CD8-positive, alpha-beta memory T cell (primary cell): ENCODE measurements around the gene MRGPRX2. TPM values are rescaled to one million over a fixed set of nuclear protein-coding genes. Genes with fewer than 3 reads are reported as not detected.
A peak's percentile ranks its signal among the peaks of the same experiment; 100 is the strongest.

Source experiments
- CTCF ChIA-PET: fragments of 350-600 bp; sonication (Branson Sonifier 250); formaldehyde crosslinking; loops from one replicate; lab custom pipeline; 2021; ENCODE audit warnings: antibody characterized with exemption; lab: Charles Lee
- POLR2A ChIA-PET: fragments of 350-600 bp; sonication (Branson Sonifier 250); formaldehyde crosslinking; loops from one replicate; lab custom pipeline; 2021; ENCODE audit warnings: antibody characterized with exemption; lab: Charles Lee
- DNase-seq, 5 donors: peaks; one replicate each; pipeline versions ENCODE4 v3.0.0 to v3.0.0-alpha.2; 2020 to 2022; ENCODE audit warnings: mixed read lengths in 1 of 5
- H3K27ac ChIP-seq: one replicate; pipeline ENCODE4 v1.7.0; 2013; ENCODE audit warnings: low read depth, mild to moderate bottlenecking, low read length, moderate library complexity
- H3K27me3 ChIP-seq: 2 replicates; pipeline ENCODE4 v1.7.0; 2013; ENCODE audit warnings: low read length, mild to moderate bottlenecking; ENCODE audit not compliant: insufficient read depth, poor library complexity, severe bottlenecking
- H3K36me3 ChIP-seq: 2 replicates; pipeline ENCODE4 v1.7.0; 2013; ENCODE audit warnings: mild to moderate bottlenecking, low read length, moderate library complexity; ENCODE audit not compliant: insufficient read depth
- H3K4me1 ChIP-seq: 2 replicates; pipeline ENCODE4 v1.7.0; 2013; ENCODE audit warnings: mild to moderate bottlenecking, low read length, moderate library complexity; ENCODE audit not compliant: insufficient read depth
- H3K4me3 ChIP-seq: 2 replicates; pipeline ENCODE4 v1.7.0; 2013; ENCODE audit warnings: mild to moderate bottlenecking, low read length
- H3K9me3 ChIP-seq: 2 replicates; pipeline ENCODE4 v1.7.0; 2013; ENCODE audit warnings: mild to moderate bottlenecking, low read length
- H3K27ac Mint-ChIP-seq, 8 donors: one replicate each; pipeline ENCODE4 v1.8.0; 2020 to 2021; ENCODE audit warnings: mixed read lengths in 8 of 8, mild to moderate bottlenecking in 6 of 8, inconsistent platforms in 3 of 8, moderate library complexity in 3 of 8
- H3K27me3 Mint-ChIP-seq, 2 donors: one replicate each; pipeline ENCODE4 v1.8.0; 2020 to 2021; ENCODE audit warnings: mixed read lengths in 2 of 2, mild to moderate bottlenecking in 1 of 2, moderate library complexity in 1 of 2
- H3K36me3 Mint-ChIP-seq, 3 donors: one replicate each; pipeline ENCODE4 v1.8.0; 2020 to 2021; ENCODE audit warnings: mixed read lengths in 3 of 3, inconsistent platforms in 1 of 3, mild to moderate bottlenecking in 1 of 3
- H3K4me1 Mint-ChIP-seq, 3 donors: one replicate each; pipeline ENCODE4 v1.8.0; 2020 to 2021; ENCODE audit warnings: mixed read lengths in 3 of 3, inconsistent platforms in 1 of 3, mild to moderate bottlenecking in 1 of 3
- H3K4me3 Mint-ChIP-seq, 7 donors: one replicate each; pipeline ENCODE4 v1.8.0; 2020 to 2021; ENCODE audit warnings: mixed read lengths in 7 of 7, mild to moderate bottlenecking in 6 of 7, moderate library complexity in 4 of 7, inconsistent platforms in 2 of 7
- H3K9me3 Mint-ChIP-seq, 5 donors: one replicate each; pipeline ENCODE4 v1.8.0; 2020 to 2022; ENCODE audit warnings: mixed read lengths in 5 of 5, mild to moderate bottlenecking in 3 of 5, moderate library complexity in 2 of 5, inconsistent platforms in 1 of 5
- polyA plus RNA-seq: library from polyadenylated mRNA; unstranded; fragments of 300-500 nt; fragmentation: Illumina TruSeq; gene quantifications from one replicate; pipeline ENCODE4 v1.2.3, GENCODE V29; 2021
- total RNA-seq, 2 experiments: library from RNA; stranded (reverse); gene quantifications; one replicate each; pipeline ENCODE4 v1.2.3, GENCODE V29; 2021

MRGPRX2 gene
- total and polyA plus RNA-seq, 3 experiments from 2014 or later: not detected

DNA sequence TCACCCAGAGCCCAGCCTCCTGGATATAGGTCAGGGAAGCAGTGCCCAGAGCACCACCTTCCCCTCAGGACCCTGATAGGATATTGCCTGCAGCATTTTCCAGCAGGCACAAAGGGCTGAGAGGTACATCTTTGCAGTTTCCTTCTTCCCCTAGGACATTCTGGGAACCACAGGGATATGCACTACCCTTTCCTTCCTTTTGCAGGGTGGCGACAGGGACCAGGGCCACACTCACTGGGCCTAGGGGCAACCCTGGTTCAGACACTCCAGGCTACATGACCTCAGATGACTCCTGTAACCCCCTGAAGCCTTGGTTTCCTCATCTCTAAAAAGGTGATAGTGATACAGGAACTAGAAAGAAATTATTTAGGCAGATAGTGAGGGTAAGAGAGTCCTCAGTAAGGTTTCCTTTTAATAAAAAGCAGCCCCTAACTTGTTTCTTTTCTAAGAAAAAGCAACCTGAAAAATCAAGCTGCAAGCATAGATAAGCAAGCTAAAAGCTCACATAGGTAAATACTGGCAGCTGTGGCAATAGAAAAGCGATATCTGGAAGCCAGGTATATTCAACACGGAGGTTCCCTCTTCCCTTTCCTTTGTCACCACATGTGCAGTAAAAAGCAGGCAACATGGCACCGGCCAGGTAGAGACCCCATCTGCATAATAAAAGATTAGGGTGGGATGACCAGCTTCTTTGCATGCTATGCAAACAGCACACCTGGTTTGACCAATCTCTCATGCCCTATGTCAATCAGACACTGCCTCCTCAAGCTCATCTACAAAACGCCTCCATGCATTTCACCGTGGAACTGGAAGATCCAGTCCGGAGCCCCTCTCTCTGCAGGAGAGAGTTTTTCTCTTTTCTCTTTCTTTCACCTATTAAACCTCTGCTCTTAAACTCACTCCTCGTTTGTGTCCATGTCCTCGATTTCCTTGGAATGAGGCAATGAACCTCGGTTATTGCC, 13.2 kb upstream of the MRGPRX2 start:
- ChIA-PET CTCF (interaction anchor here (0.9 to 1.3 kb wide), 5 partner anchors 9 to 186 kb away, joined by 3 read pairs; partner anchors contain the start of gene MRGPRX2), POLR2A (no interaction called here)
- Histone ChIP-seq H3K4me1 (no peaks in the 10 kb centered on the region), H3K27ac (no peak overlapping the region), H3K9me3 (peaks cover 4% of the 10 kb centered on the region), H3K36me3 (no peaks in the 10 kb centered on the region), H3K27me3 (no peaks in the 10 kb centered on the region), H3K4me3 (no peak overlapping the region)
- Mint-ChIP-seq H3K27ac (peak overlapping the region in 1 of 8 donors; percentile 30), H3K4me3 (no peak overlapping the region), H3K4me1 (peaks cover 5 to 10% (median 5%) of the 10 kb centered on the region in 3 donors), H3K36me3 (peaks cover 0 to 6% (median 0%) of the 10 kb centered on the region in 3 donors), H3K27me3 (peaks cover 8 to 11% of the 10 kb centered on the region in 2 donors), H3K9me3 (peaks cover 0 to 11% (median 5%) of the 10 kb centered on the region in 5 donors)
- no peak for DNase-seq

DNA sequence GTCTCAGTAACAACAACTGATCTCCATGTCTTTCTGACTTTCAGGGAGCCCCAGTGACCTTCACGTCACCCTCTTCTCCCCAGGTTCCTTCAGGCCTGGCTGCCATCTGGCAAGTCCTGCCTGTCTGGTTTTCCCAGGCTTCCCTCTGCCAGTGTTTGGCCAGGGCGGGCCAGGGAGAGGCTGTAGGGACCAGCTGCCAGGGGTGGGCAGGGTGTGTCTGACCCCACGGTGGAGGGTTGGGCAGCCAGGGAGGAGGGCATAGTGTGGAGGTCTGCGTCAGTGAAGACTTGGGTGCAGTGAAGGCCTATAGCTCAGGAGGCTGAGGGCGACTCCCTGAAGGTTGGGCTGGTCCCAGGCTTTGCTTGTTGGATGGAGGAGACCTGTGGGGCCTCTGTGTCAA, 11.9 kb upstream of the MRGPRX2 start:
- no peak overlapping the region for H3K4me3 ChIP-seq
- DNase-seq: no peak
- H3K27ac Mint-ChIP-seq: no peak overlapping the region
- no peak overlapping the region for H3K27ac ChIP-seq
- H3K36me3 Mint-ChIP-seq: peaks cover 0 to 7% (median 0%) of the 10 kb centered on the region in 3 donors
- H3K9me3 ChIP-seq: peaks cover 4% of the 10 kb centered on the region
- peaks cover 0 to 14% (median 7%) of the 10 kb centered on the region in 5 donors for H3K9me3 Mint-ChIP-seq
- no peaks in the 10 kb centered on the region for H3K4me1 ChIP-seq
- peaks cover 10 to 17% of the 10 kb centered on the region in 2 donors for H3K27me3 Mint-ChIP-seq
- CTCF ChIA-PET: interaction anchor here (1.3 to 2.4 kb wide), 3 partner anchors 8 to 187 kb away, joined by 3 to 13 read pairs (median 3); partner anchors contain the start of gene MRGPRX2
- H3K36me3 ChIP-seq: no peaks in the 10 kb centered on the region
- no peaks in the 10 kb centered on the region for H3K27me3 ChIP-seq
- peaks cover 5 to 10% (median 5%) of the 10 kb centered on the region in 3 donors for H3K4me1 Mint-ChIP-seq
- POLR2A ChIA-PET: no interaction called here
- H3K4me3 Mint-ChIP-seq: no peak overlapping the region

DNA sequence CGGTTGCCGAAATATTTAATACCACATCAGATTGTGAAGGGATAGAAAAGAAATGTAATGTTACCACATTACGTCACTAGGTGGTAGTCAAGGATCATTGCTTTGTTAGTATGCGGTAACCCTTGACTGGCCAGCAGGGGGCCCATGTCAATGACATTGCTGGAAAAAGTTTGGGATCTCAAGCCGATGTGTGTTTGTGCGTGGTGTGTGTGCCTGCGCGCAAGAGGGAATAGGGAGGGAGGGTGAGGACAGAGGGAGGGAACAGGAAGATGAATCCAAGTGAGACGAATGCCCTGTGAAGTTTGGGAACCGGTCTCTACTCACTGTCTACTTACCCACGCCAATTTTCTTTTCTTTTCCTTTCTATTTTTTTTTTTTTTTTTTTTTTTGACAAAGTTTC, 10.7 kb upstream of the MRGPRX2 start:
- POLR2A ChIA-PET: no interaction called here
- H3K27ac ChIP-seq: no peak overlapping the region
- H3K27me3 ChIP-seq: no peaks in the 10 kb centered on the region
- no peaks in the 10 kb centered on the region for H3K4me1 ChIP-seq
- peaks cover 4% of the 10 kb centered on the region for H3K9me3 ChIP-seq
- H3K9me3 Mint-ChIP-seq: peaks cover 0 to 14% (median 7%) of the 10 kb centered on the region in 5 donors
- DNase-seq: peak; percentile 24 to 67 (median 36)
- CTCF ChIA-PET: interaction anchor here (0.7 to 4.3 kb wide), 13 partner anchors 7 to 483 kb away, joined by 3 to 13 read pairs (median 4); partner anchors contain the start of gene MRGPRX2
- peaks cover 0 to 7% (median 0%) of the 10 kb centered on the region in 3 donors for H3K36me3 Mint-ChIP-seq
- H3K4me1 Mint-ChIP-seq: peaks cover 5 to 7% (median 5%) of the 10 kb centered on the region in 3 donors
- no peaks in the 10 kb centered on the region for H3K36me3 ChIP-seq
- H3K27me3 Mint-ChIP-seq: peaks cover 10 to 23% of the 10 kb centered on the region in 2 donors
- peak overlapping the region in 3 of 8 donors; percentile 17 to 52 (median 43) for H3K27ac Mint-ChIP-seq
- H3K4me3 ChIP-seq: no peak overlapping the region
- H3K4me3 Mint-ChIP-seq: peak overlapping the region in 6 of 7 donors; percentile 3 to 90 (median 48)

DNA sequence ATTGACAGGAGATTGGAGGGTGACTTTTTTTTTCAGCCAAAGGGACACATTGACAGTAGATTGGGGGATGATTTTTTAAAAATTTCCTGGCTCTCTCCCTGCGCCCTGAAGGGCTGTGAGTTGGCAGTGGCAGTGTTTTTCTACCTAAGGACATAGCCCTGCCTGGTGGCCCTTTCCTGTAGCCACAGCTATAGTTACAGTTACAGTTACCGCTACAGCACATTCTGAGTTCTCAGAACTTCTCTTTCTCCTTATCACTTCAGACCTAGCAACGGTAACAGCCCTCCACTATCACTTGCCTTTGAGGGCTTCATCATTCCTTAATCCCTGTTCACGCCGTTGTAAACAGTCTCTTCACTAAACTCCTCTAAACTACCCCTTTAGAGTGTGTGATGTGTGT, 684 bp downstream of the MRGPRX2 start:
- Mint-ChIP-seq H3K27ac (peak overlapping the region; percentile 1 to 82 (median 30)), H3K9me3 (no peaks in the 10 kb centered on the region), H3K27me3 (peaks cover 0 to 3% of the 10 kb centered on the region in 2 donors), H3K36me3 (no peaks in the 10 kb centered on the region), H3K4me1 (peaks cover 26 to 40% (median 29%) of the 10 kb centered on the region in 3 donors), H3K4me3 (peak overlapping the region in 1 of 7 donors; percentile 13)
- H3K4me1 ChIP-seq: peaks cover 19% of the 10 kb centered on the region
- no peaks in the 10 kb centered on the region for H3K9me3 ChIP-seq
- H3K36me3 ChIP-seq: no peaks in the 10 kb centered on the region
- DNase-seq: no peak
- CTCF ChIA-PET: interaction anchor here (2.1 kb wide), 1 partner anchor 11 kb away, joined by 13 read pairs; no protein-coding TSS in a partner anchor
- no peak overlapping the region for H3K27ac ChIP-seq
- POLR2A ChIA-PET: no interaction called here
- no peak overlapping the region for H3K4me3 ChIP-seq
- H3K27me3 ChIP-seq: no peaks in the 10 kb centered on the region

DNA sequence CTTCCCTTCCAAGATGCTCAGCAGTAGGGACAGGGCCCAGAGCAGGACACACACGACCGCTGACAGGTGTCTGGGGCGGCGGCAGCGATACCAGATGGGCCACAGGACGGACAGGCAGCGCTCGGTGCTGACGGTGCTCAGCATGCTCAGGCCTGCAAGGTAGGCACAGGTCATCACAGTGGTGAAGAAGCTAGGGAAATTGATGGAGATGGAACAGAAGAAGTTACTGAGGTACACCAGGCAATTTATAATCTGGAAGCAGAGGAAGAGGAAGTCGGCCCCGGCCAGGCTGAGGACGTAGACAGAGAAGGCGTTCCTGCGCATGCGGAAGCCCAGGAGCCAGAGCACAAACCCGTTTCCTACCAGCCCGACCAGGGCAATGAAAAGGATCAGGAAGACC, 4.6 kb downstream of the MRGPRX2 start:
- peaks cover 0 to 8% of the 10 kb centered on the region in 2 donors for H3K27me3 Mint-ChIP-seq
- Histone ChIP-seq H3K9me3 (no peaks in the 10 kb centered on the region), H3K4me3 (no peak overlapping the region), H3K4me1 (peaks cover 7% of the 10 kb centered on the region), H3K27ac (no peak overlapping the region), H3K27me3 (no peaks in the 10 kb centered on the region), H3K36me3 (no peaks in the 10 kb centered on the region)
- H3K27ac Mint-ChIP-seq: peak overlapping the region in 1 of 8 donors; percentile 81
- H3K36me3 Mint-ChIP-seq: no peaks in the 10 kb centered on the region
- H3K4me3 Mint-ChIP-seq: no peak overlapping the region
- ChIA-PET CTCF (no interaction called here), POLR2A (no interaction called here)
- peaks cover 12 to 24% (median 18%) of the 10 kb centered on the region in 3 donors for H3K4me1 Mint-ChIP-seq
- no peak for DNase-seq
- peaks cover 0 to 7% (median 0%) of the 10 kb centered on the region in 5 donors for H3K9me3 Mint-ChIP-seq

DNA sequence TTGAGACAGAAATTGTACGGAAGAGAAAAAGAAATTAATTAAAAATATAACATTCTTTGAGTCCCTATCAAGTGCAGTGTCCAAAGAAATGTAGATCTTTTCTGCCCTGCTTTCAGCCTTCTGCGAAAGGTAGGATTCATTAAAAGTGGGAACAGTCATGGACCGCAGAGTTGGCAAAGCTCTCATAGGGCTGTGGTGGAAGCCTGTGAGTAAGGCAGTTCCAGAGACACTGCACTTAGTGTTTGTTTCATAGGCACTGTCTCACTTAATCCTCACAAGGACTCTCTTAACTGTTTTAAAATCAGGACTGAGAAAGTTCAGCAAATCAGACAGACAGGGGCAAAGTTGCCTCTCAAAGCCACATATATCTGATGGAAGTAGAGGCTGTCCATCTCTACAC, 5.5 kb downstream of the MRGPRX2 start:
- Histone ChIP-seq H3K9me3 (no peaks in the 10 kb centered on the region), H3K4me3 (no peak overlapping the region), H3K4me1 (no peaks in the 10 kb centered on the region), H3K36me3 (no peaks in the 10 kb centered on the region), H3K27ac (no peak overlapping the region), H3K27me3 (no peaks in the 10 kb centered on the region)
- peaks cover 3 to 15% (median 10%) of the 10 kb centered on the region in 3 donors for H3K4me1 Mint-ChIP-seq
- H3K4me3 Mint-ChIP-seq: no peak overlapping the region
- CTCF ChIA-PET: no interaction called here
- peaks cover 0 to 7% (median 3%) of the 10 kb centered on the region in 5 donors for H3K9me3 Mint-ChIP-seq
- no peak for DNase-seq
- POLR2A ChIA-PET: no interaction called here
- peaks cover 0 to 8% of the 10 kb centered on the region in 2 donors for H3K27me3 Mint-ChIP-seq
- H3K27ac Mint-ChIP-seq: peak overlapping the region in 1 of 8 donors; percentile 42
- H3K36me3 Mint-ChIP-seq: no peaks in the 10 kb centered on the region

DNA sequence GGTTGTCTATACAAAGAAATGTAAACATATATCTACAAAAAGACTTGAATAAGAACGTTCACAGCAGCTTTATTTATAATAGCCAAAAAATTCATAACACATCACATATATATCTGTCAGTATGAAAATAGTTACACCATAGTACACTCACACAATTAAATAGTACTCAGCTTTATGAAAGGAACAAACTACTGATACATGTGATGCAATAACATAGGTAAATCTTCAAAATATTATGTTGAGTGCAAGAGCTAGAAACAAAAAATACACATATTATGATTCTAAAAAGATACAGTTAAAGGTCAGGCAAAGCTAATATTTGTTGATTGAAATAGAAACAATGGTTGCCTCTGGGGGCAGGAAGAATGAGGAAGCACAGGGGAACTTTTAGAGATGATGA, 6.6 kb downstream of the MRGPRX2 start:
- Histone ChIP-seq H3K4me3 (no peak overlapping the region), H3K27ac (no peak overlapping the region), H3K4me1 (no peaks in the 10 kb centered on the region), H3K36me3 (no peaks in the 10 kb centered on the region), H3K9me3 (no peaks in the 10 kb centered on the region), H3K27me3 (no peaks in the 10 kb centered on the region)
- Mint-ChIP-seq H3K9me3 (peaks cover 0 to 8% (median 3%) of the 10 kb centered on the region in 5 donors), H3K36me3 (no peaks in the 10 kb centered on the region), H3K27ac (no peak overlapping the region), H3K4me3 (no peak overlapping the region), H3K27me3 (peaks cover 0 to 12% of the 10 kb centered on the region in 2 donors), H3K4me1 (peaks cover 0 to 5% (median 0%) of the 10 kb centered on the region in 3 donors)
- CTCF ChIA-PET: interaction anchor here (1.1 to 1.5 kb wide), 2 partner anchors 17 to 20 kb away, joined by 3 to 4 read pairs; no protein-coding TSS in a partner anchor
- no peak for DNase-seq
- POLR2A ChIA-PET: no interaction called here
